D721Med (cell line): ENCODE measurements around the gene VSTM2L.
"Not testable (repeated sequence)": the region's sequence is repeated elsewhere in the genome, so short reads cannot be mapped to it uniquely, and the experiment has no call there.

Experiments
- DNase-seq: peaks from one replicate; pipeline ENCODE4 v3.0.0; 2011; ENCODE audit warnings: low spot score; ENCODE audit not compliant: insufficient read length
- FAIRE-seq: peaks from 2 replicates; lab custom pipeline; 2011; peaks lifted over from hg19 to GRCh38; lab: Jason Lieb, UNC
- TF ChIP-seq, protein P1 (sequence below): IDR thresholded peaks from 2 replicates; pipeline ENCODE4 v1.5.1; 2012; ENCODE audit warnings: mild to moderate bottlenecking, control low read depth; ENCODE audit not compliant: insufficient read depth; ENCODE audit errors: missing control alignments

The VSTM2L gene

GRCh38 chr20:37958856-37959520 is 56.1 kb downstream of the VSTM2L start:
- FAIRE-seq (no peak), DNase-seq (no peak)
- TF ChIP-seq, protein P1, sequence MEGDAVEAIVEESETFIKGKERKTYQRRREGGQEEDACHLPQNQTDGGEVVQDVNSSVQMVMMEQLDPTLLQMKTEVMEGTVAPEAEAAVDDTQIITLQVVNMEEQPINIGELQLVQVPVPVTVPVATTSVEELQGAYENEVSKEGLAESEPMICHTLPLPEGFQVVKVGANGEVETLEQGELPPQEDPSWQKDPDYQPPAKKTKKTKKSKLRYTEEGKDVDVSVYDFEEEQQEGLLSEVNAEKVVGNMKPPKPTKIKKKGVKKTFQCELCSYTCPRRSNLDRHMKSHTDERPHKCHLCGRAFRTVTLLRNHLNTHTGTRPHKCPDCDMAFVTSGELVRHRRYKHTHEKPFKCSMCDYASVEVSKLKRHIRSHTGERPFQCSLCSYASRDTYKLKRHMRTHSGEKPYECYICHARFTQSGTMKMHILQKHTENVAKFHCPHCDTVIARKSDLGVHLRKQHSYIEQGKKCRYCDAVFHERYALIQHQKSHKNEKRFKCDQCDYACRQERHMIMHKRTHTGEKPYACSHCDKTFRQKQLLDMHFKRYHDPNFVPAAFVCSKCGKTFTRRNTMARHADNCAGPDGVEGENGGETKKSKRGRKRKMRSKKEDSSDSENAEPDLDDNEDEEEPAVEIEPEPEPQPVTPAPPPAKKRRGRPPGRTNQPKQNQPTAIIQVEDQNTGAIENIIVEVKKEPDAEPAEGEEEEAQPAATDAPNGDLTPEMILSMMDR = no peak

- TF ChIP-seq, protein P1 = no peak
- FAIRE-seq (no peak), DNase-seq (no peak)
These were observed 58.1 kb downstream of the VSTM2L start for GRCh38 chr20:37961066-37961465.

GRCh38 chr20:37963483-37963882 is 60.6 kb downstream of the VSTM2L start:
- DNase-seq, FAIRE-seq: not testable (repeated sequence)

DNA sequence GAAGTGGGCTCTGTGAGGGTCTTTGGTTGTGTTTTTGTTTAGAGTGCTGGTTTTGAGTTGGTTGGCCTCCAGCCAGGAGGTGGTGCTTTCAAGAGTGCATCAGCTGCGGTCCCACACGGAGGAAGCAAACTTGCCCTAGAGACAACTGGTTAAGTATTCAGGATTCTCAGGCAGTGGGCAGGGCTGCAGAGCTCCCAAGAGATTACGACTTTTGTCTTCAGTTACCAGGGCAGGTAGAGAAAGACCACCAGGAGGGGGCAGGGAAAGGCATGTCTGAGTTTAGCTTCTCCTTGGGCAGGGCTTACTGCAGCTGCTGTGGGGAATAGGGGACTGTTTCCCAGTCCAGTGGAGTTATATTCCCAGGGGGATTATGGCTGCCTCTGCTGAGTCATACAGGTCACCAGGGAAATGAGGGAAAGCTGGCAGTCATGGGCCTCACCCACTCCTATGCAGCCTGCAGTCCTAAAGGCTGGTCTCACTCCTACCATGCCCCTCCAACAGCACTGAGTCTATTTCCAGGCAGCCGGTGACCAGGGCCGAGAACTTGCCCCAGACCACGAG is 66.0 kb downstream of the VSTM2L start:
- DNase-seq (no peak), FAIRE-seq (no peak)
- TF ChIP-seq, protein P1 = no peak

DNA sequence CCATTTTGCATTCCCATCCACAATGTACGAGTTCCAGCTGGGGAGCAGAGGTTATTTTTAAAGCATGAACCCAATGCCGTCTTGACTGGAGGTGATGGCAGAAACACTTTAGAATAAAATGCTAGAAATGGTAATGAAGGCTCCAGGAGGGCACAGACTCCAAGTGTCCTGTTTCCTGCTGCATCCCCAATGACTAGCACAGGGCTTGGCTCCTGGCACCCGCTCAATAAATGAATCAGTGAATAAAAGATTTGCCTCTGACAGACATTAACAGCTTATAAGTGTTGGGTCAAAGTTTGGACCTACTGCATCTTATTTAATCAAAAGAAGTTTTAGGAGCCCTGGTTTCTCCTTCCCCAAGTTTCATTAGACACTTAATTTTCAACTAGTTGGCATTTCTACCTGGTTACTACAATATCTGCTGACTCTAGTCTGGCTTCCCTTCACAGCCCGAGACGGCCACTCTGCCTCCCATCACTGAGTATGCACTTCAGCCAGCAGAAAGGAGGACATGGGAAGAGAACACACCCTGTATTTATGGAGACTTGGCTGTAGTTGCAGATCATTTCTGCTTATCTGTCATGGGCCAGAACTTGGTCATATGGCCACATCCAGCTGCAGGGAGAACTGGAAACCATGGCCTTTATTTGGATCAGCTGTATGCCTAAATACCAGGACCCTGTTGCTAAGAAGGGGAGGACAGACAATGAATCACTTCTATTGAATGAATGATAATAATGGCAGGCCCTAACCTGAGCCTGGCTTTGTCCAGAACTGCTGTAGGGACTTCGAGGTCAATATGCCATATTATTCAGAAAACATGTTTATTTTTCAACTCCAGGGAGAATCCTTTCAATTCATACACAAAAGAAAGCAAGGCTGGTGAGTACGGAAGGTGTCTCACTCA is 67.3 kb downstream of the VSTM2L start:
- TF ChIP-seq, protein P1 = no peak
- DNase-seq (no peak), FAIRE-seq (no peak)

DNA sequence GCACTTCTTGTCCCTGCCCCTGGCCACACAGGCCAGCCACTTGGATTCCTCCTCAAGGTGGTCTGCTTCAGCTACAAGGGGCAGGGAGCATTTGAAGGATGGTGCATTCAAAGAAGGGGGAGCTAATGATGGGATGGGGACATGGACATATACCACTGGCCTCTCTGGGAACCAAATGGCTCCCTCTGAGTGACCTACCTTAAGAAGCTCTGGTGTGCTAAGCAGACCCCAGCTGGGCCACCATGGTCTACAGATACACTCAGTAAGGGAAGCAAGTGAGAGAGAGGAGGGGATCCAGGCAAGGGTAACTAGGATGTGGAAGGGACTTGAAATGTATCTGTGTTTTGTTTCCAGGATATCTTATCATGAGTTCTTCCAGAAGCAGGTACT is 67.9 kb downstream of the VSTM2L start:
- FAIRE-seq = no peak
- DNase-seq = no peak
- TF ChIP-seq, protein P1 = no peak

DNA sequence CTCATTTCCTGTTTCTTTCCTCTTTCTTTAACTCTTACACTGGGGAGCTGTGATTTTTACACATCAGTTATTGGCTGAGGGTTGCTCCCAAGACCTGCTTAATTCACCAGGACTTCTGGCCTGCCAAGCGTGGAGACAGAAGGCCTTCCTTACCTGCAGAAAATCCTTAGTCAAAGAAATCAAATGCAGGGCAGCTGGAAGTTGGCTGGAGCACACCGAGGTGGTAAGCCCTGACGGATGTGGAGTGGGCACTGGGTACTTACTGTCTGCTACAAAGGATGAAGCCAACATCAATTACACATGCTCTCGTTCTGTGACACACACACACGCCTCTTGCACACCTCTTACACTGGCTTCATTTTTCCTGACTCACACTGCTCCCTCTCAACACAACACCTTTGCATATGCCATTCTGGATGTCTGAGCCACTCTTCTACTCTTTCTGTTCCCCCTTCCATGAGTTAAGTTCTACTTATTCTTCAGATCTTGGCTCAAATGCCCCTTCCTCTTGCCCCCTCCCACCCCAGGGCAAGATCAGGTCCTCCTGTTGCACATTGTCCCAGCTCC is 68.7 kb downstream of the VSTM2L start:
- DNase-seq = no peak
- TF ChIP-seq, protein P1 = no peak
- no peak for FAIRE-seq
